NCI-H82 treated with DMSO at 0.1 percent for 48 hours (cell line): ENCODE data around the gene EDN3.

ENCODE experiments used
- DNase-seq: peaks from one replicate; lab custom pipeline; 2025; ENCODE audit not compliant: unreplicated experiment; lab: John Stamatoyannopoulos, UW

Gene EDN3

DNA sequence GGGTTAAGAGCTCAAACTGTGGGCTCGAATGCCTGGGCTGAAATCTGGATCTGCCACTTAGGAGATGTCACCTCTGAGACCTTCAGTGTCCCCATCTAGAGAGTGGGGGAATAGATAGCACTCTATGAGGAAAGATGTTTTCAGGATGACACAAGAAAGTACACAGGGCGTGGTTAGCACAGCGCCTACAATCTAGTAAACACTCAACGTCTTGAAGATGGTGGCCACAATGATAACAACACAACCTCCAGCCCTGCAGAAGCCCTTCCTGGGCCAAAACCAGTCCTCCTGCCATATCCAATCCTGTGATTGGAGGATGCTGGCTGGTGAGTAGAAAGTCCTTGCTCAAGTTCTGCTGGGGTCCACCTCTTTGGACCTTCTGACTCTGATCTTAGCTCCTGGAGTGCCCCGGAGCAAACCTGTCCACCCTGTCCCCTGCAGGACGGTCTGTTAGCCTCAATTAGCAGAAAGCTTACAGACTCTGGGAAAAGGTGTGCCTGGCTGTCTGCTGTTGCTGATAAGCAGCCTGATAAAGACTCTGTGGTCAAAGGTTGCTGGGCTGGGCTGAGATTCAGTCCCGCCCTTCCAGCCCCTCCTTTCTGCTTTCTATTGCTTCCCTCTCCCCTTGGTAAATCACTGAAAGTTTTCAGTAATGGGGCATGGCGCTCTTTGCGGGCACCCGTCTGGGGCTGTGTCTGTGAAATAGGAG lies 8.2 kb downstream of the EDN3 start:
- no peak for DNase-seq

DNA sequence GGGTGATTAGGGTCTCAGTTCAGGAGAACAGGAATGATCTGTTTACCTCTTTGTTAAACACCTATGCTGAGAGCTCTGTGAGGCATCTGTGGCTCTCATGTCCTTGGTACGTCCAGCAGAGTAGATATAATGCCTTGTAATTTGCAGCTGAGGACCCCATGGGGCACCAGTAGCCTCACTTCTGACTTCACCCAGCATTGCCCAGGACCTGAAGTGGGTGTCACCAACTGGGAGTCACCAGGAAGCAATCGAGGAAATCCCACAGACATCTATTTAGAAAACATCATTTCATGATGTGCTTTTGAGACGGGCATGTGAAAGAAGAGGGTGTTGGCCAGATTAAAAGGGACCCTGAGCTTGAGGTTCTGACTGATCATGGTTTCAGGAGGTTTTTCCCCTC lies 8.8 kb downstream of the EDN3 start:
- DNase-seq: no peak

DNA sequence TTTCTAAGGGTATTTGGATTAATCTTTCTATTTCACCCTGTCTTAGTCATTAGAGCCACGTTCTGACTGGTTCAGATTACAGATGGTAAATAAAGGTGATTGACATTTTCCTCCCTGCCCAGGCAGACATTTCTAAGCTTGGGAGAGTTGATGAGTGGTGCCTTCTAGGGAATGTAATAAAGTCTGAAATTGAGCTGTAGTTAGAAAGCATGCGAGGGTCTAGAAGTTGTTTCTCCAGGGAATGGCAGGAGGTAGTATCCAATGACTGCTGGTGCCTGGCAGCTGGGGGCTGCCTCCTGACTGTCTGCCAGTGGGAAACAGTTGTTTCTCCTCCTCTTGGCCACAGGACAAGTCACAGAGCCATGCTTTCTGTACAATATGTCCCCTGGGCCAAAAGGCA lies 14.6 kb downstream of the EDN3 start:
- no peak for DNase-seq

DNA sequence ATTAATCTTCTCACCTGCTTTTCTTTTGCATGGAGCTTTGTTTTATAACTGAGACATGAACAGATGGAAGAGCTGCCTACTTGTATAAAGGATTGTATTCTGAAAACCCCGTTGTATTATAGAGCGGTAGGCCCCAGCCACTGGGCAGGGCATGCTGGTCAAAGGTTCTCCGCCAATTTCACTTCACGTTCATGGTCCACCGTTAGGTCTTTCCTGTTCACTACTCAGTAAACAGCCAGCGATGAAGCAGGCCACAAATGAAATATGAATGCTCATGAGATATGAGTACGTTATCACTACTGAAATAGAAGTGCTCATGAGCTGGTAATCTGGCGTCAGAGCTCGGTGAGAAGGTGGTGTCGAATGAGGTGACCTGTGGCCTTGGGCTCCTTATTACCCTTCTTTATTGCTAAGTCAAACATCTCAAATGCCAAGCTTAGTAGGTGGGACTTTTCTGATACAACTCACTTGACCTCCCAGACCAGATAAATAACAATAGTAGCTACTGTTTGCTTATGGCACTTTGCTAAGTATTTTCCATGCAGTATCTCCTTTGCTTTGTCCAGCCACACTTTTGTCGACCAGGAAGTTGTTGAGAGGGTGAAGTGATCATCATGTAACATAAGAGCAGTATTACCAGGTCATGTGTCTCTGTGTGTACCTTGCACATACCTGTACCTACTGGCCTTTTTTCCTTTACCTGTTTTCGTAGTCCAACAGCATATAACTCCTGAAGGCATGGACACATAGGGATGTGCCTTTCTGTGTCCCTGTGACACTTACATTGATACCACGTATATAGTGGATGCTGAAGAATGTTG lies 16.7 kb downstream of the EDN3 start:
- DNase-seq: no peak

DNA sequence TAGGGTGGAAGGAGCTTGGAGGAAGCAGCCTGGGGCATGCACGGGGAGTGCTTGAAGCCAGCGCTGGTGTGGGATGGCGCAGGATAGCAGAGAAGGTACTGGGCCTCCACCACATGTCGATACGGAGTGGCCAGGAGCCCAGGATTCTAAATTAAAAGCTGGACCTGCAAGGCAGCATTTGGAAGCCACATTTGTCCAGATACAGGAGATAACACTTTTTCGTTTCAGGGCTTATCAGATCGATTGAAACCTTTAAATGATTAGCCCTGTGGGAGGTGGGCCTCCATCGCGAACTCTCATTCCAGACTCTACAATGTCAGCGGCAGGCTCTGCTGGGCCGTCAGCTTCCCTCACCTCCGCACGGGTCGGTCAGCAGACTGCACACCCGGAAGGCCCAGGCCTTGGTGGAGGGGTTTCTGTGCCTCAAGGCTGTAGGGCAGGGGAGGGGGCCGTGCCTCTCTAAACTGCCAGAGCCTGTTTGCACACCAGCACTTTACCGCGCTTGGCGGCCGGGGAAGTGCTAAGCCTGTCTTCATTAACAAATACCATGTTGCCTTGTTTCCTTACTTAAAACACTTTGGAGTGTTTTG lies 17.9 kb downstream of the EDN3 start:
- DNase-seq: no peak

DNA sequence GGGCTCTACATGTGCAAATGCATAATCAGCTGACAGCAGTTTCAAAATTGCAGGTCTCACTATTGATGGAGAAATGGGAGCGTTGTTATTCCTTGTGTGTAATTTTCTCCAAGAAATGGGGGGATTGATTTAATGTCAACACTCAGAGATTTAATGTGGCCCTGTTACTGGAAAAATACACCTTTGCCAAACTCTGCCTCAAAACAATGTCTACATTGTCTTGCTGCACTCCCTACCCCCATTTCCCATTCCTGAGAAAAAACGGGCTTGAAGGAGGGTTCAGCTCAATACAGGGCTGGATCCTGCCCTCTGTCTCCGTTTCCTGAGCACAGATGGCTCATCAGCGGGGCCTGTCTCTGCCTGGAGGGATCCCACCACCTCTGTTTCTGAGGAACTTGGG lies 18.4 kb downstream of the EDN3 start:
- DNase-seq: no peak

DNA sequence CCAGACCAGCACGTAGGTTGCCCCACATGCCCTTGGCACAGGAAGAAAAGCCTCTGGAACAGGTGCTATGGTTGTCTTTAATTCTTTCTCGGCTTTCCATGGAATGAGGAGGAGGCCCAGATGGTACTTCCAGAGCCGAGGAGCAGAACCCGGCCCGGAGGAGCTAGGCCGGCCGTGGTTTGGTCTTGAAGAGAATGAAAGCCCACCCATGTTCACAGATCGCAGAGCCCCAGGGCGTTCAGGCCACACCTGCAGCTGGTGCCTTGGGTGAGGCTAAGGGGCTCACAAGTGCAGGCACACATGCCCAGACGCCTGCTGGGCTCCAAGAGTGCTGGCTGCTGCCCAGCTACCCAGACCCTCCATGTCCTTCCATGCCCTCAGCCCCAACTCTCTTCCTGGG lies 20.0 kb downstream of the EDN3 start:
- no peak for DNase-seq

DNA sequence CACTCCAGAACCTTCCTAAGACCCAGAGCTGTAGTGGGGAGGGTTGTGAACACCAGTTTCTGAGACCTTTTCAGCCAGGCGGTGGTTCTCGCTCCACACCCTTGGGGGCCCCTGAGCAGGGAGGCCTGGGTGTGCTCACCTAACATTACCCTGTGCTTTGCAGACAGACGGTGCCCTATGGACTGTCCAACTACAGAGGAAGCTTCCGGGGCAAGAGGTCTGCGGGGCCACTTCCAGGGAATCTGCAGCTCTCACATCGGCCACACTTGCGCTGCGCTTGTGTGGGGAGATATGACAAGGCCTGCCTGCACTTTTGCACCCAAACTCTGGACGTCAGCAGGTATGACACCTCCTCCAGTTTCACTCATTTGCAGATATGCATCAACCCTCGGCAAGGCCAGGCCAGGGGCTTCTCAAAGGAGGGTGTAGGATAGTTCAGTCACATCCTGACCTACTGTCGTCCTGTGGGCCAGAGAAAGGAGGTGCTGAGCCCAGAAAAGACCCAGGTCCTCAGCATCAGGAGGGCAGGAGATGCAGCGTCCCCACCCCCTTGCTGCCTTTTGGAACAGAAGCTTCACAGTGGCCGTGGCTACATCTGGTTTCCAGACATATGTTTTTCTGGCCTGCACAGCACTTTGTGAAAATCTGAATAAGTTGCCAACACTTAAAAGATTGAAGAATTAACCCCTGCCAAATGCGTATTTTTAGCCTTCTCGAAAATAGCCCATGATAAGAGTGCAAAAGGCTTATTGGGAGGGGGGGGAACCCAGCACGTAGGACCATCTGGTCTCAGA lies 20.6 kb downstream of the EDN3 start:
- no peak for DNase-seq

DNA sequence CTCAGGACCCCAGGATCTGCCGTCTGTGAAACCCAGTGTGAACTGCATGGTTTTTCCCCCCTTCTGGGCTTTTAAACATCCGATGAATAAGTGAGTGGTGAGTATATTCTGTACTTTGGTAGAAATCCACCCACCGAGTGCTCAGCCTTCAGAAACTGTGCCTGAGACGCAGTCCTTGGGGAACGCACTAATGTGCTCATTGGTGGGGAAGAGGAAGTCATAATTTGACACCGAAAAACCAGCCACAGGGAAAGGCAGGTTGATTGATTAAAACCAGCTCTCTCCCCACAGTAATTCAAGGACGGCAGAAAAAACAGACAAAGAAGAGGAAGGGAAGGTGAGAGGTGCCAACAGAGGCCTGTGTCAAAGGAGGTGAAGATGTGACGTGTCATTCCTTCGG lies 21.7 kb downstream of the EDN3 start:
- DNase-seq: no peak

DNA sequence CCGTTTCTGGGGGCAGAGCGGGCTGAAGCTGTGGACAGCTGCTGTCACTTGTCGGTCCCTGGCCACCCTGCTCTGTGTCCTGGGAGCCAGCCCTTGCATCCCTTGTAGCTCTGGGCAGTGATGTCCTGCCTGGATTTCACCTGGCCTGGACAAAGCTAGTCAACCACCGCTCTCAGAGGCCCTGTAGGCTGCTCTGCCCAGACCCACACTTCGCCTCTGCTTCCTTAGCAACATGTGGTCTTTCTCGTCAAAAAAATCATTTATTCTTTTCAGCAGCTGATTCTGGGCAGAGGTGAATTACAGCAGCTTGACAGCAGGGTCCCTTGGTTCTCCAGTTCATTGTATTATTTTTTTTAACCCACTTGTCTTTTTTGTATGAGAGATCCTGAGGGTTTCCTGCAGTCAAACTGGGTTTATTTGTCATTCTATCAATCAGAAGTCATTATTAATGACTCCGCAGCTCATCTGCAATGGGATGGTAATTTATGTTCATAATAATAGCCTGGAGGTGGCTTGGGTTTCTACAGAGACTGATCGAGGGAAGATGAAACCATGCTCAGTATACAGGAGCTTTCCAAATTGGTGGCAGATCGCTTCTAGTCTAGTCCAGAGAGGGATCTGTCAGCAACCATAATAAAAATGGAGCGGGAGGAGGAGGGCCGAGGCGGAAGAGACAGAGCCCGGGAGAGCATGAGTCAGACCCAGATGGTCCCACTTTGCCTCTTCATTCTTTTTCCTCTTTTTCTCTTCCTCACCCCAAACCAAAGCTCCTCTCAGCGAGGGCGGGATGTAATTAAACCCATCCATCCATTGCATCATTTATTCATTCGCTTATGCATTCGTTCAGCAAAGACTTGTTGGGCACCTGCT lies 22.4 kb downstream of the EDN3 start:
- no peak for DNase-seq

DNA sequence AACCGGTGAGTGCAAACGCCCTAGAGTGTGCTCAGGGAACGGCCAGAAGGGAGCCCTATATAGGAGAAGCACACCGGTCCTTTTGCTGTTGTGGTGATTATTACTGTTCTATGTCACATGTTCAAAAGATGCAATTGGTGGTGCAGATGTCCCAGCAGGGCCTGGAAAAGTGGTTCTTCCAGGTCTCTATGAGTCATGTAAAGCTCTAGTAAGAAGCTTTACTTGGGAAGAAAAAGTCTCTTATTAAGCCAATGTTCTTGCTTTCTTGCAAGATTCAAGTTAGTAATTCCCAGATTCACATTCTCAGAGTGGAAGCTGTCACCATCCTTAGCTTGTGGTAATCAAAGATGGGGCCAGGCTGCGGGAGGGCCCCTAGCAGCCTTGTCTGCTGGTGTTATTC lies 23.3 kb downstream of the EDN3 start:
- no peak for DNase-seq

DNA sequence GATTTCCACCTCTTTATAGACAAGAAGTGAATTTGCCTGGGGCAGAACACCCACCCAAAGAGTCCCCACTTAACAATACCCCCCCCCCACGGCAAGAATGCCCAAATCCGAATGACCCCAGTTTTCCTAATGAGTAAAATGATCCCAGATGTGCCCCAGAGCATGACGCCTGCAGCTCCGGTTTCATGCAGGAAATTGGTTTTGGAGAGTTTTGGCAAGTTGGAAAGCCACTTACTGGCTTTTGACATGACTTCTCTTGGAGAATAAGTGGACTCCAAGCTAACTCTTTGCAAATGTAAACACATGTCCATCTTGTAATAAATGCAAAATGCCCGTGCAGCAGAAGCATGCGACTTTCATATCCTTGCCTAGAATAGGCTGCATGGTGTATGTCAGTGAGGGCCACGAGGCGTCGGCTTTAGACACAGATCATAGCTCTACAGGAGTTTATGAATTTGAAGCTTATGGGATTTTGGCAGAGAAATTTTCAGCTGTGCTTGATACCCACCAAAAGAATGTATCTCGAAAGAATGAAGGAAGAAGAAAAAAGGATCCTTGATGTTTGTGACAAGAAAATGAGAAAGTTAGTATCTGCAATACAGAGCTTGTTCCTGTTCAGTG lies 24.2 kb downstream of the EDN3 start:
- no peak for DNase-seq

DNA sequence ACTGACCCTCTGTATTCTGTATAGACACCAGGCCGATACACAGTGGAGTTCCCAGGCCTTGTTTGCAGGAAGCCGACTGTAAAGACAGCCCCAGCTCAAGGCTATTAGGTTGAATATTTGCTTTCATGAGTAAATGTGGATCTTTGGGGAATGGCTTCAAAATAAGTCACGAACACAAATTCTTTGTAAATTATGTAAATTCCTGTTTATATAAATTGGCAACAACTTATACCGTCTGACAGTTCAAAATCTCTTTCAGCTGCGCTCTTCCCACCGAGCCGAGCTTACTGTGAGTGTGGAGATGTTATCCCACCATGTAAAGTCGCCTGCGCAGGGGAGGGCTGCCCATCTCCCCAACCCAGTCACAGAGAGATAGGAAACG lies 24.7 kb downstream of the EDN3 start:
- DNase-seq: no peak

DNA sequence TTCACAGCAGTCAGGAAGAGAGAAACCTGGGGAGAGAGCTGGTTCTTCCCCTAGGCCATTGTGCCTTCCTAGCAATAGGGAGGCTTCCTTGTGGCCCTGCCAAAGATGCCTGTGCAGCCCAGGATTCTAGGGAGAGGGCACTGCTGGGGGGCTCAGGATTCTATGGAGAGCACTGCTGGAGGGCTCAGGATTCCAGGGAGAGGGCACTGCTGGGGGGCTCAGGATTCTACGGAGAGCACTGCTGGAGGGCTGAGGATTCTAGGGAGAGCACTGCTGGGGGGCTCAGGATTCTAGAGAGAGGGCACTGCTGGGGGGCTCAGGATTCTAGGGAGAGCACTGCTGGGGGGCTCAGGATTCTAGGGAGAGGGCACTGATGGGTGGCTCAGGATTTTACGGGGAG lies 25.8 kb downstream of the EDN3 start:
- DNase-seq: no peak

DNA sequence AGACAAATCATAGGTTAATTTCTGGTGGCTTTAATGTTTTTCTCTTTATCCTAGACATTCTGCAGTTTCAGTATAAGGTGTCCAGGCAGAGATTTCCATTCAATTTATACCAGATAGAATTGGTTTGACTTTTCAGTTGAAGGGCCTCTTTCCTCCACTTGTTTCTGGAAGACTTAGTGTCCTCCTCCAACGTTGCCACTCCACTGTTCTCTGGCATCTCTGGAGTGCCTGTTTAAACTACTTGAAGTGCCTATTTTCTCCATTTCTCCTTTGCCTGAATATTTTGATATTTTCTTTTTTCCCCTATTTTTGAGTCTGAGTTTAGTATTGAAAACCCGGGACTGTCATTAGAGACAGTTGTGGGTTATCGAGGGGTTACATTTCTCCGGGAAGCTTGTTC lies 27.7 kb downstream of the EDN3 start:
- no peak for DNase-seq

DNA sequence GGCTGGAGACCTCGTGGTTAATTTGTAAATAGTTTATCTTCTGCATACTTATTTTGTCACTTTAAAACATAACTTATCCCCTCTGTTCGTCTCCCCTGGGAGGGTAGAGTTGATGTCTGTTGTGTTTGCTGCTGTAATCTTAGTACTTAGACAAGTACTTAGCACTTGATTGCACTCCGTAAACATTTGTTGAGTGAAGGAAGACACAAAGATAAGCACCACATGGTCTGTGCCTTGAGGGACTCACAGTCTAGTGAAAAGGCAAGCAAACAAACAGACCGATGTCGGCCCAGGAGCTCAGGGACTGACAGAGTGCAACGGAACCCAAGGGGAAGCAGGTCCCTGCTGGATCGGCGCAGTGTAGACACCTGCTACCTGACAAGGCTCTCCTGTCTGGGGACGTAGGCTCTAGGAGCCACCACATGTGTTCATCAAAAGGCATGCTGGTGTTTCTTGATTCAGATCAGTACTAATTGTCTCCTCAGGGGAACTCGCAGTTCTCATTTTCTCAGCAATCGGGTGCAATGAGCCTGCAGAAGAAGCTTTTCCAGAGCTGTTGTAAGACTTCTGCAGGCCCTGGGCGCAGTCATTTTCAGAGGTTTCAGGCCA lies 31.4 kb downstream of the EDN3 start:
- no peak for DNase-seq

DNA sequence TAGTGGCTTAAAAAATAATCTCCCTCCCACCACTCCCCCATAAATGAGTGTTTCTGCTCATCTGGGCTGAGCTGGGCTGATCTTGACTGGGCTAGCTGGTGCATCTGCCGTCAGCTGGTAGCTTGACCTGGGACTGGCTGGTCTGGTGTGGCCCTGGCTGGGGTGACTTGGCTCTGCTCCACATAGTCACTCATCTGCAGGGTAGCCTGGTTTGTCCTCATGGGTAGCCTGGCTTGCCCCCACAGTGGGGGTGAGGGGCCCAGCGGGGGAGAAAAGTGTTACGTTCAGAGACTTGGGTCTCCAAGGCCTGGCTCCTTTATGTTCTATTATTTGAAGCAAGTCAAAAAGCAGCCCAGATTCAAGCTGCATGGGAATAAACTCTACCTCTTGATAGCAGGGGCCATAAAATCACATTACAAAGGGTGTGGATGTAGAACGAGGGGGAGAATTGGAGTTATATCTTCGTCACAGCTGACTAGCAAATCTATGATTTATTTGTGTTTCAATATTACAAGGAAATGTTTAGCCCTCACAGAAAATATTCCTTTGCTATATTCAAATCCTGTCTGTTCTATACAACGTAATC lies 32.9 kb downstream of the EDN3 start:
- no peak for DNase-seq

DNA sequence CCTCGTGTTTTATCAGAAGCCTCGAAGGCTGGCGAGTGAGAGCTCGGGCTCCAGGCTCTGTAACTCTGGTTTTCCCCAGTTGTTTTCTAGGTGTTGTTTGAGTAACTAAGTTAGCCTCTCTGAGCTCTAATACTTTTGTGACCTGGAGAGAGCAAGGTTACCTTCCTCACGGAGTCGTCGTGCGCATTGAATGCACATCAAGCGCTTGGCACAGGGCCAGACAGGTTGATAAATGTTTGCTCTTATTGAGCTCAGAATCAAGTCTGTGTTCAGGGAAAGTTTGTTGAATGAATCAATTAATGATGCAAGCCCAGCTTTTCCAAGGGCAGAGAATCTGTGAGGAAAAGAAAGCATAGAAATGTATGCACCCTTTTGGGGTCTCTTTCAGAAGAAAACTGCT lies 33.5 kb downstream of the EDN3 start:
- no peak for DNase-seq

DNA sequence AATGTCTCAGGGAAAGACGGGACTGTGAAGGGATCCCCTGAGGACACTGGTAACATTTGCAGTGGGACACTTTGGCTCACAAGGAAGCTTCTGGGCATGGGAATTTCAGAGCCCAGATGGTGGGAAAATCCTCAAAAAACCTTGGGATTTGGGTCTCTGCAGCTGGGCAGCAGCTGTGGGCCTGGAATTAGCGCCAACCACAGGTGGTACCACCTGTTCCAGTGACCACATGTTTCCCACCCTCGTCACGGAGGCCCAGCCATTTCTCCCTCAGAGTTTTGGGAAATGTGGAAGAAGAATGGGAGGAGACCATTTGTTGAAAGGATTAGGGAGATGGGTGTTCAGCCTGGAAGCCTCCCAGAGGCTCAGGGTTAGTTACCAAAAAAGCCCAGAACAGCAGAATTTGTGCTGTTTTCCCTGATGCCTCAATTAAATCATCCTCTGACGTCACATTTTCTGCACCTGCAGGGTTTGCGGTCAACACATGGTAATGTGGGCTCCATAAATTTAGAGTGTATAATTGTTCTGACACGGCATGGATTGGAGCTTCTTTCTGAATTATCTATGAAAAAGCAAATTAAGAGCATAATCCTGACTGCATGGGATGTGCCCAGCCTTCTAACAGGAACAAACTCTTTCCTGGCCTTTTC lies 34.4 kb downstream of the EDN3 start:
- DNase-seq: no peak
